ENCODE measurements around the gene S100A11.

S100A11 gene

DNA sequence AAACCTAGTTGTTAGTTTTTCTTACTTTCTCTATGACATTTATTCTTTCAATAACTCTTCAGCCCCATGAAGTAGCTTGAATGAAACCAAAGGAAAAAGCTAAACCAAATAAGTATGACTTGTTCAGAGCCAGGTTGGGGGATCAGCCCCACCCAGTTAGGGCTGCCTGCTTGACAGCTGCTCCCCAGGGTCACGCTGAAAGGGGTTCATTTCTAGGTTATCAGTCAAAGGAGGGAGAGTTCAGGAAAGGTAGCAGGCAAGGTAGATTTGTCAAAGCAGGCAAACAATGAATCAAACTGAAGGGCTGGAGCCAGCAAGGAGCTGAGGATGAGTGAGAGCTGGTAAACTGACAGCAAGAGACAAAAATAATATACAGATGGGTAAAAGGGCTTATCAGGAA, 3.1 kb upstream of the S100A11 start:
- DNase-seq: no peak

DNA sequence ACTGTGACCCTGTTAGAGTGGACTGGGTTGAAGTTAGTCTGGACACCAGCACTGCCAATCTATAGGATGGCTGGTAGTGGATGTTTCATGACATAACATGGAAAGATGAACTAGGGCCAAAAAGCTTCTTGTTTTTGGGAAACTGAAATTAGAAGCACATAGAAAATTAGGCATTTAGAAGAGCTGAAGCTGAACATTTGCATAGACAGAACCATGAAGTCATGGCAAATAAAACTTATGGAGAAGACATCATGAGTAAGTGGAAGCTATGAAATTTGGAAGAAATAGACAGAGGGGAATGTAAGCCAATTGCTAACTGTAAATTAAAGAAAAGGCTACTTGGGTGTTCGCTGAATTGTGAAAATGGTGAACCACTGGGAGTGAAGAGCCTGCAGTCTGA, 2.7 kb upstream of the S100A11 start:
- DNase-seq: no peak

DNA sequence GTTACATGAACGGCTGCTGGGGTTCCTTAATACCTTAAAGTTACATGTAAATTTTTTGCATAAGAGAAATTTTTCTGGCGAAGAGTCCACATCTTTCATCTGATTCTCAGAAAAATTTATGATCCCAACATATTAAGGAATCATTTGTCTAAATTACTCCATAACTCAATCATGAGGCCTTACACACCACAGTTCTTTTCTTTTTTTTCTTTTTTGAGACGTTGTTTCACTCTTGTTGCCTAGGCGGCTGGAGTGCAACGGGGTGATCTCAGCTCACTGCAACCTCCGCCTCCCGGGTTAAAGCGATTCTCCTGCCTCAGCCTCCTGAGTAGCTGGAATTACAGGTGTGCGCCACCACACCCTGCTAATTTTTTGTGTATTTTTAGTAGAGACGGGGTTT, 2.1 kb upstream of the S100A11 start:
- no peak for DNase-seq

DNA sequence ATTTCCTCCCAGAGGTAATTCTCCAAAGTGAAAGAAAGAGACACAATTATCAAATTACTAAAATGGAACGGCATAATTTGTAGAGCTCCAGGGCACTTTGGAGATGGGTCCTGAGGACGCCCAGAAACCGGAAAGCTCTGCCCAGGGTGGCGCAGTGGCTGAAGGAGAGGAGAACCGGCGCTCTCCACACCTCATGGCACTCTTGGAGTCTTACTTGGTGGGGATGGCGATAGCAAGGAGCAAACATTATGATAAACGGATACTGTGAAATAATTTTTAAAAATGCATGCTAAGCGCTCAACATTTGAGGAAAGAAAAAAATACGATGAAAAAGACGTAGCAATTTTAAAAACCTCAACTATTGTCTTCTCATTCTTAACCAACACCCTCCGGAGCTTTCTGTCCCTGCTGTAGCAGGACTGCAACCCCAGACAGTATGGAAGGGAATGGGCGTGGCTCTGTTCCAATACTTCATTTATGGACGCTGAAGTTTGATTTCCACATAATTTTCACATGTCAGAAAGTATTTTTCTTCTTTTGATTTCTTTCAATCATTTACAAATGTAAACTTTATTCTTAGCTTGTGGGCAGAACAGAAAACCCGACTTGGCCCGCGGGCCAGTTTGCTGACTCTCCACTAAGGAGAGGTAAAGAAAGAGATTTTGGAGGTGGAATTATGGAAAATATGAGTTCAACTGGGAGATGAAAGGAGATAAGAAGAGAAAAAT, 1.1 kb downstream of the S100A11 start:
- DNase-seq: no peak

DNA sequence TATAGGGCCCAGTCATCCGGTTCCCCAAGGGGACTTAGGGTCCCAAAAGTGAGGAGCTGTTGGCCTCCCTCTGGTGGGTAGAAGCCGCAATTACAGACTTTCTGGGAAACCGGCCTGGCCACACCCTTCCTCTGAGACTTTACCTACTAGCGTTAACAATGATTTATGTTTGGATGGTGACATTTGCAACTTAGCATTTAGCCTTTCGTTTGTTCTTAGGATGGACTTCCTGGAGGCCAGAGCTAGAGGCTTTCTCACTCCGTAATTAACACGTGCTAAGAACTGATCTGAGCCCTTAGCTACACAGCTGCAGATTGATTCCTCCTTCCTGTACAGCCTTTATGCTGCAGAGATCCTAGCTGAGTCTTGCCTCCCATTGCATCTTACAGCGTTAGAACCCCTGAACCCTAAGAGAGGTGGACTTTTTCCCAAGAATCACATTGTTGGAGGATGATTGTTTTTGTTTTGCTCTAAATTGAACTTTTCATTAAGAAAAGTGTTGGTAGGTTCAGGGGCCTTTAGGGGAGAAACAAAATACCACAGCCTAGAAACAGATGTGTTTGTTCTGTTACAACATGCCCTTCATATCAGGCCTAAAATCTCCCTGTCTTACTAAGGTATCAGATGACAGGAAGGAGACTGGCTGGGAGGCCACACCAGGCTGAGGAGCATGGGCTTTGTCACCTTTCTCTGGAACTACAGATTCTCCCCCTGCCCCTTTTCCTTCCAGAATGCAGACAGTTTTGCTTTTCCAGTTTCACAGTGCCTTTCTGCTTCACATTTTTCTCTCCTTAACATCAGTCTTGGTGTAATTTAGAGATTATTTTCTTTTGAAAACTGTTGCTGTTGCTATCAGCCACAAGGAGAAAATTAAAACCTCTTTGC, 1.9 kb downstream of the S100A11 start:
- no peak for DNase-seq

DNA sequence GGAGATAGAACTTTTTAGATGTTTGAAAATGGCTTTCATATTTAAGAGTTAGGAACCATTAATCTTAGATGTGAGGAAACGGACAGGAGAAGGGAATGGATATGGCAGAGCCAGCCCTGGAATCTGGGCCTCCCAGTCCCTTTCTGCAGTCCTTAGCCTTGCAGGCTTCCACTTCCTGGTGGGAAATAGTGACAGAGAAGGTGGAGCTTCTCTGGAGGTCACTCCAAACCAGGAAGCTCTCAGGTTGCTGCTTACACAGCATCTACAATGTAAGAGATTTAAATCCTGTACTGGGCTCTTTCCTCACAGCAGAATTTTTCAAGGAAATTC, 2.5 kb downstream of the S100A11 start:
- DNase-seq: peak in 1 of 58 donors; percentile 6

DNA sequence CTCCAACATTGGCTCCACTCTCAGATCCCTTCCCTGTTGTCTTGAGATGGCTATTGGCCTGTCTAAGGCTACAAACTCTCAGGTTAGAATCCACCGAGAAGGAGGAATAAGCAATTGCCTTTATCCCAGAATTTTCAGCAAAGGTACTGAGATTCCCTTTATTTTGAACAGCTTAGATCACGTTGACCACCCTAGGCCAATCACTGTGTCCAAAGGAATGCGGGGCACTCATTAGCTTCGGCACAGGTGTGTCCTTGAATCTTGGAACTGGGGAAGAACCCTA, 6.9 kb downstream of the S100A11 start:
- no peak for DNase-seq

DNA sequence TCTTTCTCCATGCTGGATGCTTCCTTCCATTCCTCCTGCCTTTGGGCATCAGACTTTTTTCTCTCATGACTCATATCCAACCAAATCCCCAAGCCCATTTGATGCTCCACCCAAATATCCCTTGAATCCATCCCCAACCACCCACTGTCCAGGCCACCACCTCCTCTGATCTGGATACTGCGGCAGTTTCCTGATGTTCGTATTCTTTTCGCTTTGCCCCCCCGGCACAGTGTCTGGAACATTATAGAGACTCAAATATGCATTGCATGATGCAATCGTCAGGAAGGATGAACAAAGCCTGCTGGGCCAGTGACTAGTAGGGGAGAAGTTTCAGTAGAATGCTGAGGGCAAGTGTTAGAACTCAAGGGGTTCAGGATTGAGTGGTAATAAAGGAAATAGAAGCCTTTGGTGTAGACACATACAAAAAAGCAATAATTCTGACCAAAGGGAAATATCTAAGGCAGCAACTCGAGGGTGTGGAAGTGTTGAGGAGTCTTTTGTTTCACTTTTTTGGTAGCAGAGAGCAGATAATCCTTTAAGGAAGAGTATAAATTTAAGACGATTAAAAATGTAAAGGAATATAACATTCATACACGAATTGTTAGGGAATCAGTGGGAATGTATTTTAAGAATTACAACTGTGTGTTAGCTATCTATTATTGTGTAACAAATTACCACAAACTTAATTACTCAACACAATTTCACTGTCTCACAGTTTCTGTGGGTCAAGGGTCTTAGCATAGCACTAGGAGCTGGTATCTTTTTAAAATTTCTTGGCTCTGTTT, 7.5 kb downstream of the S100A11 start:
- DNase-seq: no peak

DNA sequence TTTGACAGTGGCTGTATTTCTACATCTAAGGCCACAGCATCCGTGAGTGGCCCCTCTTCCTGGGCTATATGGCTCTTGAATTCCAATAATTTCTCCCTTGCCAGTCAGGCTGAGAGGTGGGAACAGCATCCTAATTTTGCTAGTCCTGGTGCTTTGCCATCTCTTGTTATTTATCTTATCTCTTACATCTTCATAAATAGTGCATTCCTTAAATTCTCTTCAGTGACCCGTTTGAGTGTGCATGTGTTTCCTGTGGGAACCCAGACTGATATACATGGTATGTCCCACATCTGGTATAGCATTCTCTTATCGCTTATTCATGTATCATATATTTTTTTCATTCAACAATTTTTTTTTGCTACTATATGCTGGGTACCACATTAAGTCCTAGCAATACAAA, 9.9 kb downstream of the S100A11 start:
- DNase-seq: no peak

DNA sequence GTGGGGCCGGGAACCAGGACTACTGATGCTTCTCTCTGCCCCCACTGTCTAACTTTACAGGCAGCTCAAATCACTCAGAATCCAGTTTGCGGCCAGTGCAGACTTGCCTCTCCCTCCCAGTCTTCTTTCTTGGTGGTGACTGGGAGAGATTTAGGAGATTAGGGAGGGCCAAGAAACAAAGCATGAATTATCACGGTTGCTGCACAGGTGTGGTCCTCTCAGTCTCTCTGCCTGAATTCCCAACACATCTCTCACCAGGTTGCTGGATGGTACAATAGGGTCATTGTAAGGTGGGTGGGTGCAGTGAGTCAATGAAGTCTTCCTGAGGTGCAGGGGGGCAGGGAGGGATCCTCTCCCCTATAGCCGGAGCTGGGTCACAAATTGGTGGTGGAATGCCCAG, 12.6 kb downstream of the S100A11 start:
- no peak for DNase-seq

DNA sequence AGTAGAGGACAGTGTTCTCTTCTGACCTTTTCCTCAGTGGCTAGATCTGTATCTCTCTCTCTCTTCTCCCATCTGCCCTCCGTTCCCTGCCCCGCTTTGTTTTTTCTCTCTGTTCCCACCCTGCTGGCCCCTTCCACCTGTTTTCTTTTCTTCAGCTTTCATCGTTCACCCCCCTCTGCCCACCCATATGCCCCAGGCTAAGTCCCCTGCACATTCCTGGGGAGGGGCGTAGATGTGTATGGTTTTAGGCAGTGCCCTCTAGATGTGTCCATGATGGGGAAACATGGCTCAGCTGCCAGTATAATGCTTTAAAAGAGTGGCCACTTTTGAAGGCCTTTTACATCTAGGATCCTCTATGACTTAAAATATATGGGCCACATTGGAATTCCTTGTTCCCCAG, 13.6 kb downstream of the S100A11 start:
- DNase-seq: no peak

DNA sequence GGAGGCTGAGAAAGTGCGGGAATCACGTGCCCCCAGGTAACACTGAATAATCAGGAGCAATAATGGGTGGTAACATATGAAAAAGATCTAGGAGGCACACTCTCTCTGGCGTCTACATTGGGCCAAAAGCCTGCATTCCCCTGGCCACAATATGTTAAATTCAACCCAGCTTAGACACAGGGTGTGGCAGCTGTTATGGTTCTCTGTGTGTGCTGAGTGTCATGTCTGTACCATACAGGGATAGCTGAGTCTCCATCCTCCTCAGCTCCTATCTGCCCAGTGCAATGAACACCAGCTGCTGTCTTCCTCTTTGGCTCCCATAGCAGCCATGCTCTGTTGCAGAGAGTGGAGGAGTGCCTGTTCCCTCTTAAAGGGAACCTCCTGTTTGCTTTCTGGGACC, 14.3 kb downstream of the S100A11 start:
- no peak for DNase-seq

DNA sequence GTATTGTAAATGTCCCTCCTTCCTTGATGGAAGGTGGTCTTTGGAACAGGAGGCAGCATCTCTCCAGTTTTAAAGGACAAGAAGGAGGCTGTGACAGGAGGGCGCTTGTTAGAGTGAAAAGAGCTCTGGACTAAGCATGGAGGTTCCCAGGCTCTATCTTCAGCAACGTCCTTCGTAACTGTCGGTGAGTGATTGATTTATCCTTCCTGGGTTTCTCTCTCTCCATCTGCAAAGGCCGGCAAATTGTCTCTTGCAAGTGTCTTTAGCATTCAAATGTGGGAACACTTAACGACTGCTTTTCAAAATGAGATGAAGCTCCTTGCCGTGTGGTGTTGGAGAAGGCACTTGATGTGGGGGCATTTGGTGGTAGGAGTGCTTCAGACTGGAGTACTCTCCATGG, 15.2 kb downstream of the S100A11 start:
- DNase-seq: no peak

DNA sequence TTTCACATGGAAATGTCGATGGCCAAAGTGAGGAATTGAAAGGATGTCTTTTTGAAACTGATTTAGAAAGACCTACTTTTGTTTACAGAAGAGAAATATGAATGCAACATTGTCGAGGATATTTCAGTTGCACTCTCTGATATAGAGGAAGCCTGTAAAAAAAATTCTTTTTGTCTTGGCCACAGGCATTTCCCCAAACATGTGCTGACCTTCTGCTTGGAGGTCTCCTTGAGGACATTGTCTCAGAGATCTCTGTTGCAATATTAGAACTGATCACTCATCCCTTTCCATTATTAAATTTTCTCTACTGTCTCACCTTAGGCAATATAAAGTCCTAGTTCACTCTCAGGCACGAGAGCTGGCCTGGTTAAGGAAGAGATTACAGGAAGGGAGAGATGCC, 16.0 kb downstream of the S100A11 start:
- DNase-seq: no peak

DNA sequence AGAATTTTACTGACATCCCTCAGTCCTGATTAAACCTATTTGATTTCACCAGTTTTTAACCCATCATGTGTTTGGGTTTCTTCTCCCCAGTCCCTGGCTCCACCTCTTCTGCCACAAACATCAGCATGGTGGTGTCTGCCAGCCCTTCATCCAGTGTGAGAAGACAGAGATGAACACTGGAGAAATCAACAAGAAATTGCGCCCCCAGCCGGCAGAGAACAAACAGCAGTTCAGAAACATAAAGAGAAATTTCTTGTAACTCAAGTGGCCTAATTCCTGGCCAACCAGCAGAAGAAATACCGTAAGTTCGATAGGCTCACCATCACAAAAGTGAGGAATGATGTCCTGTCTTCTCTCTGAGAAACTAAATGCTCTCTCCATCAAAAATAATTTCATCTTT, 18.3 kb downstream of the S100A11 start:
- DNase-seq: no peak

DNA sequence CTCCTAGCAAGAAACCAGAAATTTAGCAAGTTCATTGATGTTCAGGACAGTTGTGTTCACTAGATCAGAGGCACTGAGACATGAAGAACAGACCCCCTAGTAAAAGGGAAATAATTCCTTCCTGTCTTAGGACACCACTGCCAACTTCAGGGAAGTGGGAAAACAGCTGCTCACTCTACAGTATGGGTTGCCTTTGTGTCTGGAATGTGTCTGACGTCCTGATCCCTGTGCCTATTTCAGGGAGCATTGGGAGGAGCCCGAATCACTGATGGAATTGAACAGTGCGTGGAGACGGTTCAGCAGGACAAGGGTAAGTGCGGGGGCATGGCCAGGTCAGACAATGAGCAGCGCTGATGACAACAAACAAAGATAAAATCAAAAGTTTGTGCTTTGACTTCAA, 21.0 kb downstream of the S100A11 start:
- DNase-seq: no peak

DNA sequence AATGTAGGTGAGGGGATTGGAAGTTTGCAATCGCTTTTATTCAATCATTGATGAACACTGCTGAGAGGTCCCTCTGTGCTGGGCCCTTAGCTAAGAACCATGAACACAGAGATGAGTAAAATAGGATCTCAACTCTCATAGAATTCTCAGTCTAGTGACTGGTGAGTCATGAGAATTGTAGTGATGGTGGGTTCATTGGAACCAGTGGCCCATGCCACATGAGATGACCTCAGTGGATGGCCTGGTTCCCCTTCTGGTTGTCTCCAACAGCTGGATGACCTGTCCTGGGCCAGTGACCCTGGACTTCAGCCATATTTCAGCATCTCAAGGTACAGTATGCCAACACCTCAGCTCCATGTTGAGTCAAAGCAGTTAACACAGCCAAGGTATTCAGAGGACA, 21.9 kb downstream of the S100A11 start:
- DNase-seq: no peak

DNA sequence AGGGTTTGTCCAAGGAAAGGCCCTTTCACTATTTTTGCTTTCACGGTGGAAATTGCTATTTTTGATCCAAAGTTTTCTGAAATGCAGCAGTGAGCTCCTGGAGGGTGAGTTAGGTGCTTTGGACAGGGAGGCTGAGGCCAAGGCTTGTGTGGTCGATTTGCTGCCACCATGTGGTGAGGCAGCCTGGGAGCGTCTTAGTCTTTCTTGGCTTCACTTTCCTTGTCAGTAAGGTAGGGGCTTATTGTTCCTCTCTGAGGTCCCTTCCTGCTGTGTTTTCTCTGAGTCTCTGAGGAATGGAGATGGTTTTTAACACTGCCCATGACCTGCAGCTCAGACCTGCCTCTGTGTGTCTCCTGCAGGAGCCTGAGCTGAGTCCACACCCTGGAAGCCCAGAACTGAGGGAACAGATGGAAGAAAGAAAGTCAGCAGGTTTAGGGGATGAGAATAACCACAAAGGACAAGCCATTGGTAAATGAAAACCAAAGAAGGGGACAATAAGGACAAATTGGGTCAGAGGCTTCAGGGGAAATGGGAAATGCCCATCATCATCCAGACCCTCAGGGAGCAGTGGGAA, 23.1 kb downstream of the S100A11 start:
- peak in 1 of 58 donors; percentile 2 for DNase-seq

DNA sequence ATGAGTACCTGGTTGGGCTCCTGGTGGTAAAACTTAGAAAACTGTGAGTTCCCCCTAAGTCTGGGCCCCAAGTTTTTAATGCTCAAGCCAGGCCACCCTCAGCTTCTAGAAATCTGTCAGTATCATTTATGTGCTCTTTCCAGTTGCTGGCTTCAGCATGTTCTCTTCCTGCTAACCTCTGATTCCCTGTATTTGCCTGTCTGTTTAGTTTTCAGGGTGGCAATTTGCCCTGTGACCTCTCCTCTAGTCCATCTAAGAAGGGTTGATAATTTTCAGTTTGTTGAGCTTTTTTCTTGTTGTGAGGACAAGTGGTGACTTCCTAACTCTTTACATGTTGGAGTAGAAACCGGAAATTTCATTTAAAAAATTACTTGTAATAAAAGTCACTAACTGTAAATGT, 27.1 kb downstream of the S100A11 start:
- no peak for DNase-seq

DNA sequence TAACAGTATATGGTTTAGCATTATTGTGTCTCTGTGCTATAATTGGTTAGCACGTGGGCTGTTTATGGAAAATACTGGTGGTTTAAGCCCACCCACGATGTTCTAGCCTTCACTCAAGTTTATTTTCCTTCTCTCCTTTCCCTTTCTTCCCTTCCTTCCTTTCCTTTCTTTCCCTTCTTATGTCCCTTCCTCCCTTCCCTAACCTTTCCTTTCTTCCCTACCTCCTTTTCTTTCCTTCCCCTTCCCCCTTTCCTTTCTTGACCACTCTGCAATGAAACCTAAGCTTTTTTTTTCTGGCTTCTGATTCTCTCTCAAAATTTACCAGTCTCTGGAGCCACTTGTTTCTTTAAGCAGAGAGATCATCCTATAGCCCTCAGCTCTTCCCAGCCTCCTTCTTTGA, 29.8 kb downstream of the S100A11 start:
- DNase-seq: no peak

DNA sequence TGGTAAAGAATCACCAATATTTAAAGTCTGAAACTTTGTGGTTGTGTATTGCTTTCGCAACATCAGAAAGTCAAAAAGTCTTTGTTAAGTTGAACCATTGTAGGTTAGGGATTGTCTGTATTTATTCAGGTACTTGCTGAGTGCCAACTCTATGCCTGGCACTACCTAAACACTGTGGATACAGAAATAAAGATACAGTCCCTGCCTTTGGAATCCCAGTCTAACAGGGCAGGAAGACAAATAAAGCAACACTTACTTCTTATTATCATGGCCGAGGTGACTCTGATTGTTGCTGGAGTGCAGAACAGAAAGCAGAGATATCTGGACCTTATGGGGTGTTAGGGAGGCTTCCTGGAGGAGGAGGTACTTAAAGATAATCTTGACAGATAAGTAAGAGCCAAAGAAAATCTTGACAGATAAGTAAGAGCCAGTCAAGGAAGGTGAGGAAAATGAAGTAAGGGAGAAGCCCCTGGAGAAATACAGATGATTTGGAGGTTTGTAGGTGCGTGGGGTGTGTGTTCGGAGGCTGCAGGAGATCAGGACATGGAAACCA, 31.4 kb downstream of the S100A11 start:
- no peak for DNase-seq

Data from anterior cingulate cortex (tissue), 58 donors.